ENCODE data around the gene PCGF3. TPM values are rescaled to one million over a fixed set of nuclear protein-coding genes. Genes with fewer than 3 reads are reported as not detected.
A peak's percentile ranks its signal among the peaks of the same experiment; 100 is the strongest.
"Not testable (repeated sequence)": the region's sequence is repeated elsewhere in the genome, so short reads cannot be mapped to it uniquely, and the experiment has no call there.

Gene PCGF3
- total RNA-seq, 1 donor from 2014 or later, result 21.5 TPM

GRCh38 chr4:703336-704197 lies 2.1 kb upstream of the PCGF3 start:
- no peaks in the 10 kb centered on the region for H3K27me3 ChIP-seq (ENCODE audit: low read depth)
- H3K4me1 ChIP-seq, result peaks cover 23% of the 10 kb centered on the region
- H3K36me3 ChIP-seq, result no peaks in the 10 kb centered on the region
- no peaks in the 10 kb centered on the region for H3K9me3 ChIP-seq (replicated peaks)
- H3K4me3 ChIP-seq, result no peak overlapping the region
- intact Hi-C loops (cut with micrococcal nuclease), result no loop called here
- no peak for DNase-seq
- no peak overlapping the region for H3K27ac ChIP-seq (replicated peaks)
- TF ChIP-seq CTCF (IDR thresholded peaks at IDR 0.05; ENCODE audit: borderline replicate concordance), result no peak

GRCh38 chr4:704198-704891 lies 1.3 kb upstream of the PCGF3 start:
- Histone ChIP-seq H3K36me3 (no peaks in the 10 kb centered on the region), H3K4me1 (peaks cover 31% of the 10 kb centered on the region), H3K27ac (replicated peaks) (no peak overlapping the region), H3K4me3 (no peak overlapping the region), H3K9me3 (replicated peaks) (no peaks in the 10 kb centered on the region), H3K27me3 (ENCODE audit: low read depth) (no peaks in the 10 kb centered on the region)
- no peak for DNase-seq
- TF ChIP-seq CTCF (IDR thresholded peaks at IDR 0.05; ENCODE audit: borderline replicate concordance), result no peak
- intact Hi-C loops (cut with micrococcal nuclease), result no loop called here

GRCh38 chr4:704971-705277 lies 708 bp upstream of the PCGF3 start:
- peak overlapping the region; percentile 99 for H3K4me3 ChIP-seq
- H3K9me3 ChIP-seq (replicated peaks), result no peaks in the 10 kb centered on the region
- no peak for TF ChIP-seq CTCF (IDR thresholded peaks at IDR 0.05; ENCODE audit: borderline replicate concordance)
- H3K27me3 ChIP-seq (ENCODE audit: low read depth), result no peaks in the 10 kb centered on the region
- DNase-seq, result no peak
- peaks cover 36% of the 10 kb centered on the region for H3K4me1 ChIP-seq
- intact Hi-C loops (cut with micrococcal nuclease), result no loop called here
- peak overlapping the region; percentile 87 for H3K27ac ChIP-seq (replicated peaks)
- no peaks in the 10 kb centered on the region for H3K36me3 ChIP-seq

- H3K4me3 ChIP-seq, result peak overlapping the region; percentile 99
- H3K27ac ChIP-seq (replicated peaks), result peak overlapping the region; percentile 87
- H3K9me3 ChIP-seq (replicated peaks); intact Hi-C loops (cut with micrococcal nuclease); H3K27me3 ChIP-seq (ENCODE audit: low read depth); DNase-seq; H3K36me3 ChIP-seq: not testable (repeated sequence)
- H3K4me1 ChIP-seq, result peaks cover 40% of the 10 kb centered on the region
Measured at GRCh38 chr4:706083-706633, 526 bp downstream of the PCGF3 start.

GRCh38 chr4:706834-707598 lies 1.4 kb downstream of the PCGF3 start:
- H3K27ac ChIP-seq (replicated peaks), result no peak overlapping the region
- intact Hi-C loops (cut with micrococcal nuclease), result no loop called here

More at GRCh38 chr4:706834-707598, 1.4 kb downstream of the PCGF3 start:
- Histone ChIP-seq H3K4me1 (peaks cover 40% of the 10 kb centered on the region), H3K9me3 (replicated peaks) (no peaks in the 10 kb centered on the region), H3K36me3 (no peaks in the 10 kb centered on the region), H3K27me3 (ENCODE audit: low read depth) (no peaks in the 10 kb centered on the region), H3K4me3 (peak overlapping the region; percentile 99)
- no peak for TF ChIP-seq CTCF (IDR thresholded peaks at IDR 0.05; ENCODE audit: borderline replicate concordance)
- DNase-seq, result no peak

Measured in left ventricle myocardium inferior (tissue), 1 donor.